GM10847 (cell line): Measurements from ENCODE around the gene GPR160.

ENCODE experiments used
- POLR2A ChIP-seq: IDR thresholded peaks from 2 replicates; pipeline ENCODE4 v1.6.1; 2011; ENCODE audit not compliant: insufficient read length; ENCODE audit errors: extremely low read depth

Gene GPR160

GRCh38 chr3:170050753-170051152, 13.0 kb downstream of the GPR160 start:
- no peak for TF ChIP-seq POLR2A

GRCh38 chr3:170052398-170052797, 14.6 kb downstream of the GPR160 start:
- no peak for TF ChIP-seq POLR2A

GRCh38 chr3:170054204-170054603, 16.4 kb downstream of the GPR160 start:
- TF ChIP-seq POLR2A = no peak

- TF ChIP-seq POLR2A = no peak
Observed at GRCh38 chr3:170055209-170055608, 17.4 kb downstream of the GPR160 start.

GRCh38 chr3:170056710-170057454, 19.1 kb downstream of the GPR160 start:
- TF ChIP-seq POLR2A = no peak

GRCh38 chr3:170057550-170057949, 19.8 kb downstream of the GPR160 start:
- no peak for TF ChIP-seq POLR2A

GRCh38 chr3:170058127-170058526, 20.3 kb downstream of the GPR160 start:
- TF ChIP-seq POLR2A = no peak

- TF ChIP-seq POLR2A = no peak
Observed at GRCh38 chr3:170059447-170059846, 21.7 kb downstream of the GPR160 start.

- no peak for TF ChIP-seq POLR2A
Observed at GRCh38 chr3:170062068-170062467, 24.3 kb downstream of the GPR160 start.

GRCh38 chr3:170062769-170063168, 25.0 kb downstream of the GPR160 start:
- TF ChIP-seq POLR2A = no peak

- no peak for TF ChIP-seq POLR2A
Observed at GRCh38 chr3:170063691-170064090, 25.9 kb downstream of the GPR160 start.

GRCh38 chr3:170064108-170064507, 26.3 kb downstream of the GPR160 start:
- TF ChIP-seq POLR2A = no peak

- no peak for TF ChIP-seq POLR2A
Observed at GRCh38 chr3:170075441-170076091, 37.8 kb downstream of the GPR160 start.

GRCh38 chr3:170076715-170077238, 39.0 kb downstream of the GPR160 start:
- TF ChIP-seq POLR2A = no peak

GRCh38 chr3:170077361-170077760, 39.6 kb downstream of the GPR160 start:
- TF ChIP-seq POLR2A = no peak

GRCh38 chr3:170078620-170079281, 41.0 kb downstream of the GPR160 start:
- TF ChIP-seq POLR2A = no peak
